ENCODE results near the gene ATG12.
"Not testable (repeated sequence)": the region's sequence is repeated elsewhere in the genome, so short reads cannot be mapped to it uniquely, and the experiment has no call there.

The ATG12 gene

DNA sequence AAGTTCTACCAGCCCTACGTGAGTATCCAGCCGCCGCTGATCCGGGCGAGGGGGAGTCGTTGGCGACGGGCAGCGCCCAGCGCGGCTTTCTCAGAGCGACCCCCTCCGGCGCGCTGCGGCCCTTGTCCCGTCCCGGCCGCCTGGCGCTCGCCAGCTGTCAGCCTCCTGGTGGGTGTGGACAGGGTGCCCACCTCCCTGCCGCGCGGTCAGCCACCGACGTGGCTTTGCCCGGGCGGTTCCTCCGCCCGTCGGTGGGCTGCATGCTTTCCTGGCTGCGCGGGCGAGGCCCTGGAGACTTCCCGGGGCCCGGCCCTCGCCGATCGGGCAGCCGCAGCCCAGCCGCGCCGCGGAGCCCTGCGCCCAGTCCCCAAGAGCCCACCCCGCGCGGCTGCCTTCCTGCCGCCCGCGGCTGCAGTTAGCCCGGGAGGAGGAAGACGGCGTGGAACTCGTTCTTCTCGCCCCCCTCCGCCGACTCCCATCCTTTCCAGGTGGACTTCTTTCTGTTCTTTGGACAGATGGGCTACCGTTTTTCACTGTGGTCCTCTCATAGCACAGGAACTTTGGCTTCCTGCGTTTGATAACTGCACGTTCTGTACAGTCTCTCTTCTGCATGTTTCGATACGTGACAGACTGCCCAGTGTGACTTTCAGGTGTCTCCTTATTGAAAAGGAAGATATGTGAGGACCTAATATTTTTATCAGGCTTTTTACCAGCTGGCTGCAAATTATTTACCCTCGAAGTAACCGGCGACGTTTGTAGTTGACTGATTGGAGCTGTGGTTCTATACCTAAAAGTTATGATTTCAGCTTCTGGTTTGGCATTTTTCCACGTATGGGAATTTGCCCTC, 947 bp upstream of the ATG12 start:
- DNase-seq (ENCODE audit: low spot score) = peak; percentile 58

DNA sequence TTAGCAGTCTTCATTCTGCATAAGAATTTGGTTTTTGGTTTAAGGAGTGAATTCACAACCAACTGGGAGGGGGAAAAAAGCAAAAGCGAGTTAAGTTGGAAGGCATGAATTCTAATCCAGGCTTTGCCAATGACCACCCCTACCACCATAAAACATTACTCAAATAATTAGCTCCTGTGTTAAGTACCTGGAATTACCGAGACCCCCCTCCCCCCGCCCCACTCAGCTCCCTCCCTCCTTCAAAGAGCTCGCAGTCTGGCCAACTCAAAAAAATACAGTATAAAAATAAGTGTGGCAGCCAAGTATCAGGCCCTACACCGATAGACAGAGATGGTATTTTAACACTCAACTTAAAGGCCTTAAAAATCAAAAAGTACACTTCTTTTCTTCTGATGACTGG, 492 bp downstream of the ATG12 start:
- DNase-seq (ENCODE audit: low spot score) = no peak

DNA sequence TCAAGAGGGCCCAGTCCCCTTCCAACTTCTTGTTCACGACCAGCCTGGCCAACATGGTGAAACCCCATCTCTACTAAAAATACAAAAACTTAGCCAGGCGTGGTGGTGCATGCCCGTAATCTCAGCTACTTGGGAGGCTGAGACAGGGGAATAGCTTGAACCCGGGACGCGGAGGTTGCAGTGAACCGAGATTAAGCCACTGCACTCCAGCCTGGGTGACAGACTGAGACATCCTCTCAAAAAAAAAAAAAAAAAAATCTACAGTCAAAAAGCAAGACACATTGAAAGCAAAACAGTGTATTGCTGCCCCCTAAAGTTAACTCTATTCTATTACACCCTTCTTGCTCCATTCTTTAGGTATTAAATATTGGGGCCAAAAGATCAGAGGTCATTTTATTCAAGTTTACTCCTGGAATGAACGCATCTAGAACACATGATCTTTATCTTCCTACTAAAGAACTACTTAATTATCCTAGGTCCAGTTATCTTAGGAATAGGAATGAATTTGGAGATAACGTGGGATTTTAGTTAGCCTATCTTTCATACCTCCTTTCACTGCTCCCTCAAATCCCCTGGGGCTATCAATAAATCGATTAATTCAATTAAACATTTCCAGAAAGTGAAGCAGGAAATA, 2.4 kb downstream of the ATG12 start:
- DNase-seq (ENCODE audit: low spot score) = peak; percentile 36

DNA sequence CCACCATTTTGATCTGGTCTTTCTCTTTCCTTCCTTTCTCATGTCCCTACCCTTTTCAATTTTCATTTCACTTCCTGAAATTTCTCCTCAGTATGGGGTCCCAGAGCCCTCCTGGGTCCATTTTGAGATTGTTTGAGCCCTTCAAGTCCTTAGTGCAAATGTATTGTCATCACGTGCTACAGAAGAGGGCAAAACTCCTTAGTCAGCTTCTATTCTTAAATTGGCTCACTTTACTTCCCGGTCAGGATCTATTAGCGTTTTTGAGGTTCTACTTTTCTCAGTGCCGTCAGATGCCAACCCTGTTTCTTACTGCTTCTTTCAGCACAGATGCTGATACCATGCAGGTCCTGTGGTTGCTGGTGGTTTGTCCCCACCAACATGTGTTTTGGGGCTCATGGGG, 5.9 kb downstream of the ATG12 start:
- no peak for DNase-seq (ENCODE audit: low spot score)

DNA sequence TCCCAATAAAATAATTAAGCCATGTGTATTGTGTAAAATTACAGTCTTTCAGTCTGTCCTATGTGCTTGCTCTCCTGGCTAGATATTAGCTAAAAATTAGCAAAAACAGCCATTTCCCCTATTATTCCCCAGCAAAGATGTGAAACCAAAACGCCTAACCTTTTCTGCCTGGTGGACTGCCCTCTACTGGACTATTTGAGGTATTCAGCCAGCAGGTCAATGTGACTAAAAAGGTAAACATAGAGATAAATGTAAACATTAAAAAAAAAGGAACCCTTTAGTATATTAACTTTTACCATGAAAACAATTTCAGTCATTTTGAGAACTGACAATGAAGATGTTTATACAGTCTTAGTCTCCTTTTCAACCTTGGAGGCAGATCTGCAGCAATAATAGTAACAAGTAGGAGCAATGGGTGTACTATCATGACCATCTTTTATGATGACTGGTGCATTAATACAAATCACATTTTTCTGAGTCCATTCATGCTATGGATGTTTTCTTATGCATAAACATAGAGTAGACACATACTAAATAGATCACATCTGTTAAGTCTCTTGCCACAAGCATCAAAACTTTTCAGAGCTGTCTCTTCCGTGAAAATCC, 10.1 kb downstream of the ATG12 start:
- DNase-seq (ENCODE audit: low spot score) = peak; percentile 22

DNA sequence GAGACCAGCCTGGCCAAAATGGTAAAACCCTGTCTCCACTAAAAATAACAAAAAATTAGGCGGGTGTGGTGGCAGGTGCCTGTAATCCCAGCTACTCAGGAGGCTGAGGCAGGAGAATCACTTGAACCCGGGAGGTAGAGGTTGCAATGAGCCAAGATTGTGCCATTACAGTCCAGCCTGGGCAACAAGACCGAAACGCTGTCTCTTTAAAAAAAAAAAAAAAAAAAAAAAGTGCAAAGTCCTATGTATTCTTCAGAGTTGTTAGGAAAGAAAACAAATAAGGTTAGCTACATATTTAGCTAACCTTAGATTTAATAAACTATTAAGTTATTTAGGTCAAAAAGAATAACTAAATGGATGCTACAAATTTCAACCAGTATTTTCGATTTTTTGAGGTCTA, 11.5 kb downstream of the ATG12 start:
- DNase-seq (ENCODE audit: low spot score) = no peak

DNA sequence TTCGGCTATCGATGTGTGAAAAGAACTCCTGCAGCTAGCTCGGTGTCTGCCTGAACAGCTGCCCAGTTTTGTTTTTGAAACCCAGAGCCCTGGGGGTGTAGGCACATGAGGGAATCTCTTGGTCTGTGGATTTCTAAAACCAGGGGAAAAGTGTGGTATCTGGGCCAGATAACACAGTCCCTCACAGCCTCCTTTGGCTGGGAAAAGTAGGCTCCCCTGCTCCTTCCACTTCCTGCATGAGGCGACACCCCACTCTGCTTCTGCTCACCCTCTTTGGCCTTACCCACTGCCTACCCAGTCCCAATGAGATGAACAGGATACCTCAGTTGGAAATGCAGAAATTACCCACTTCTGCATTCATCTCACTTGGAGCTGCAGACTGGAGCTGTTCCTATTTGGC, 15.4 kb downstream of the ATG12 start:
- no peak for DNase-seq (ENCODE audit: low spot score)

DNA sequence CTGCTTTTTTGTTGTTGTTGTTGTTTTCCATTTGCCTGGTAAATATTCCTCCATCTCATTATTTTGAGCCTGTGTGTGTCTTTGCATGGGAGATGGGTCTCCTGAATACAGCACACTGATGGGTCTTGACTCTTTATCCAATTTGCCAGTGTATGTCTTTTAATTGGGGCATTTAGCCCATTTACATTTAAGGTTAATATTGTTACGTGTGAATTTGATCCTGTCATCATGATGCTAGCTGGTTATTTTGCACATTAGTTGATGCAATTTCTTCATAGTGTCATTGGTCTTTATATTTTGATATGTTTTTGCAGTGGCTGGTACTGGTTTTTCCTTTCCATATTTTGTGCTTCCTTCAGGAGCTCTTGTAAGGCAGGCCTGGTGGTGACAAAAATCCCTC, 16.4 kb downstream of the ATG12 start:
- not testable (repeated sequence) for DNase-seq (ENCODE audit: low spot score)

DNA sequence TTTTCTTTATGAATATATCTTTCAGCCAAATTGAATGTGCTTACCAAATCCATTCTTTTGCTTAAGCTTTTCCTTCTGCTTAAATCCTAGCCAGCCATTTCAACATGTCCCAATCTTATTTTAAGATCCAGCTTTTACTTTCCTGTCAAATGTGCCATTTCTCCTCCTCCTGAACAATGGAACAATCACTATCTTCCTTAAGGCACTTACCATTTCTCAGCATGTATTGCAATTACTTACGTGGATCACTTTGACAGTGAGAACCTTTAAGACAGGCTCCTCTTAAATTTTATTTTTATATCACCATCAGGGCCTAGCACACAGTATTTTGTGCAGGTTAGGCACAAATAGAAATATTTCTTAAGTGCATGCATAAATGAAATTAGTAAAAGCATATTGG, 20.5 kb downstream of the ATG12 start:
- DNase-seq (ENCODE audit: low spot score) = no peak

DNA sequence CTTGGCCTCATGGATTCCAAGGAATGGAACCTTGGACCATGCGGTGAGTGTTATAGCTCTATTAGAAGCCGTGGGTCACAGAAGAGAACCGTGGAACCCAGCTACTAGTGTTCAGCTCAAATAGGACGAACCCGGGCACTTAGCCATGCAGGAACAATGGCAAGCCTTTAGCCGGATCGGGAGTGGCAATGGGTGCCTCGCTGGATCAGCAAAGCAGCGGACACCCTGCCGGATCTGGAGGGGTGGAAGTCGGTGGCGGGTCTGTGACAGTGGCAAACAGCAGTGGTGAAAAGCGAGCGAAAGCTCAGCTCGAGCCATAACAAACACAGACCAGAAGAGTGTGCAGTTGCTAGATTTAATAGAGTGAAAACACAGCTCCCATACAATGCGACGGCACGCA, 22.5 kb downstream of the ATG12 start:
- DNase-seq (ENCODE audit: low spot score) = no peak

DNA sequence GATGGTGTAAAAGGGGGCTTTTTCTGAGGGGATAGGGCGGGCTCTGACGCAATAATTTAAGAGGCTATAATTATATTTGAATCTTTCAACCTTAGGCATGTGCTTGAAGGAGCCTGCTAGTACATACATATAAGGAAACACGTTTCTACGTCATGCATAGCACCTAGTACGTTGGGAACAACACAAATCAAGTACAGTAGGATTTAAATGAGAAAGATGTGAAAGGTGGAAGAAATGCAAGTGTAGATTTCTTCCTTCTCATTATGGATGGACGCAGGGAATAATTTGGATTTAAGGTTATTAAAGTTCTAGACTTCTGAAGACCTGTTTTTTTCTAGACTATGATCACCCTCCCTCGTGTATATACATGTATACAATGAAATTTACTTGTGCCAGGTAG, 24.0 kb downstream of the ATG12 start:
- DNase-seq (ENCODE audit: low spot score) = no peak

DNA sequence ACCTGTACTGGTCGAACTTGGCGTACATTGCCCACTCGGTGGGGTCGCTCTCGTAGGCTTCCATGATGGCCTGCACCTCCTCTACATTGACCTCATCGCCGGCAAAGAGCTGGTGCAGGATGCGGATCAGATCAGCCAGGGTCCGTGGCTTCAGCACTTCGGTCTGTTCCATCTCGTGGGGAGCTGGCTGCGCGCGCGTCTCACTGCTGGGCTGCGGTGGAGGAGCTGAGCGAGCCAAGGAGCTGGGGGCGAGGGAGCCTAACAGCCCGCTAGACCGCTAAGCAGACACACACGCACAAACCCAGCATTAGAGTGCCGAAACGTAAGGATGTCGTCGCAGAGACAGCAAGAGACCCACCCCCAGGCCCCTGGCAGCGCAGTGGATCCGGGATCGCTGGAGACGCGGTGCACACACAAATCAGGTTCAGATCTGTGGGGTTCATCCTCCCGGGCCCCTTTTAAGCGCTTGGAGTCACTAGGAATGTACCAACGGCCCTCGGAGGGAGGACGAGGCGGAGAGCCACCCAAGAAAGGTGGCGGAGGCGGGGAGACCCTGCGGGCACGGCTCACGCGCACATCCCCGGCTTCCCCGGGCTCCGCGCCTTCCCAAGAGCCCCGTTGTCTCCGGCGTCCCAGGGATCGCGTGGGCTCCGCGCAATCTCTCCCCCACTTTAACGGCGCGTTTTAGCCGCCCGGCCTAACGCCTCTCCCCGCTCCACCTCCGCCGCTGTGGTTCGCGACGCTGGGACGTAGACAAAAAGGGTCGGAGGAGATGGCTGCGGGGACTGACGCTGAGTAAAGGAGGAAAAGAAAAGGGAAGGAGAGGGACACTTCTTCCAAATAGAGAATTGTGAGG, 24.9 kb downstream of the ATG12 start, which contains the start of gene CDO1:
Gene CDO1 (minus strand): TSS at position 434 of the 856 bp plus-strand sequence. CDS start 262 bp downstream, at position 172.
- peak; percentile 34 for DNase-seq (ENCODE audit: low spot score)

DNA sequence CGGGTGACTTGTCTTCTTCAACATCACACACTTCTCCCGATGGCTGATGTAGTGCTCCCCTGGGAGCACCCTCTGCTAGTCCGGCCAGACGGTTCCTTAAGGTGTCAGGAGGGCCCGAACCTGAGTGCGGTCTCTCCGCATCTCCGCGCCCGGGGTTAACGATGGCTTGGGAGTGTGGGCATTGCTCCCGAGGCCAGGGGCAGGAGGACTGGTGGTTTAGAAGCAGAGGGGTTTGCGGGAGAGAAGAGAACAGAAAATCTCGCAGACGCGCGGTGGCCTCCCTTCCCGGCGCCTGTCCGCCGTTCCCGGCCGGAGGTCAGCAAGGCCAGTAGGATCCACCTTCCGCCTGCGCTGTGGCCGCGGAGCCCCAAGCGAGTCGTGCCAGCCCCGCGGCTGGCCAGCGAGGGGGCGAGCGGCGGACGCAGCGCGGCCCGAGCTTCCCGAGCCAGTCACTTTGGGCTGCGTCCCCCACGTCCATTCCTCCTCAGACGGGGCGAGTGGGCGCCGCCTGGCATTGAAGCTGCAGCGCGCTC, 25.6 kb downstream of the ATG12 start:
- no peak for DNase-seq (ENCODE audit: low spot score)

DNA sequence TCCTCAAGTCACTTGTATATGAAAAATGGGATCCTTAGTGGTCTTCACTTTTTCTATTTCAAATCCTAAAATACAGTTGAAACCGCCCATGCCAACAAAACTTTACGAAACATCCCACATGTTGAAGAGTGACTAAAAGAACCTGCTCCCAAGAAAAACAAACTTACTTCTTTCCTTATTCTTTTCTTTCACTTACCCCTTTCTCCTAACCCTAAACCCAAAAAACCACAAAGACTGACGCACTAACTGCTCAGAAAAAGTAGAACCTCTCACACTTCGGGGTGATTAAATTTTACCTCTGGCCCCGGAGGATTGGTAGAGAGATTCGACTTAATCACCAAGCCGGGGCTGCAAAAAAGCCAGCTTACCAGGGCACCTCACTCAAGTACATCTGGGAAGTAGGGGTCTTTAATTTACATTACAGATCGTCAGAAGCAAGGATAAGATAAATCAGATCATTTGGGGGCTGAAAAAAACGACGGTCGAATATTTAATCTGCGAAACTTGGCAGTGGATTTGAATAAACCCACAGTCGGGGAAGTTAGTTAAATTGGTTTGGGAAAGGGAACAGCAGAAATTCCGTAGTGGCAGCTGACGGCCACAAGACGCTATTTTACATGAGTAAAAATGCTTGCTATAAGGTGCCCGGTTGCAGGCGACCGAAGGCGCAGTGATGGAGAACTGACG, 26.2 kb downstream of the ATG12 start:
- DNase-seq (ENCODE audit: low spot score) = no peak

DNA sequence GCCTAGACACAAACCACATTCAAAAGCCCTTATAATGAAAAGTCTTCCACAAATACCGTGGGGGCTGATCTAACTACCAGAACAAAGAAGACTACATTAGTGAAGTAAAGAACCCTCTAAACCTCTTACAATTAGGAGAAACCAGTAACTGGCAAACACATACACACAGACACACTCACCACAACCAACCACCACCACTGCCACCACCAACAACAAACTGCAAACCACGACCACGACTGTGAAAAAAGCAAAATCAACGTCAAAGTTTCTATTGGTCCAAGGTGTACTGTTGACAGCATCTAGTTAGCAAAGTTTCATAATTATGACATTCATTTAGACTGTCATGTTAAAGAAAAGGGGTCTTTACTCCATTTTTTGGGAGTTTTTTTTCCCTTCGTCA, 27.6 kb downstream of the ATG12 start:
- DNase-seq (ENCODE audit: low spot score) = no peak

DNA sequence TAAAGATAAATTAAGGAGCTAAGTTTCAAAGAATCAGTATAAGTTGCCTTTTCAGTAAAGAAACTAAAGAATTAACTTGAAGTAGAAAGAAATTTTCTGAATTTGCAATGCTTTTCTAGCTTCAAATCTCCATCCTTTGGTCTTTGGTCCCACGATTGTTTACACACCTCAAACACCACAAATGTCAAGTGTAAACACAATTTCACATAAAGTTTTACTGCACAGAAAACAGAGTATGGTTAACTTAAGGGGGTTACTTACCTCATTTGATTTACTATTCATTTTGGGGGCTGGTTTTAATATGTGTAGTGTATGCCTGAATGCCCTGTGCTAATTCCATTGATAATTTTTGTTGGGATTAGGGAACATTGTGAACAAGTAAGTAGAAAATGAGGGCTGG, 29.0 kb downstream of the ATG12 start:
- no peak for DNase-seq (ENCODE audit: low spot score)

DNA sequence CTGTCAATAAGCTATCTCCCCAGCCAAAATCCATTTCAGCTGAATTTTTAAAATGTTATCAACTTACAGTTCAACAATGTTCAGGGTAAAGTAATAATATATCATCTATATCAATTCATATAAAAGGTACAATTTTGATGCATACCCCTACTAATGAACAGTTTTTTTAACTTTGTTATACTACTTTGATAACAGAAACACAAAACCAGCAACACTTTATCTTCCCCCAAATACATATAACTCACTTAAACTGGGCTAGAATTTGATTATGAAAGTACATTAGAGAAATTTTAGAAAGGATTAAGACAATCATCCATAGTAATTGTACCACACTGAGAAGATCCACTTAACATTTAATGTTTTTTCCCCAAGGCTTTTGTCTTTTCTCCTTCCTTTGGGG, 30.0 kb downstream of the ATG12 start:
- no peak for DNase-seq (ENCODE audit: low spot score)

DNA sequence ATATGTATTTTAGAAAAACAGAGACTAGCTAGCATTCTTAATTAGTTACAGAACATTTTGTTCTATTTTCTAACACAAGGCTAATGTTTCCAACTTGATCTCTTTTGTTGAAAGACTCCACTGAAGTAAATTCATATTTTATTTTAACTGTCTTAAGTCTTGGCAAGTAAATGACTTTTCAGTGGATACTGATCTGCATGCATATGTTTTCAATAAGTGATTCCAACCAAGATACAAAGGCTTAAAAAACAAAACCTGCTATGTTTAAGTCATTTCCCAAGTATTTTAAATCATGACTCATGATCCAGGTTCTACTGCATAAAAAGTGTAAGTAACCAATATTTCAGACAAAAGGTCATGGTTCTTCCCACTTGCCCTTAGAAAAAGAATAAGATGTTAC, 30.6 kb downstream of the ATG12 start:
- DNase-seq (ENCODE audit: low spot score) = no peak

DNA sequence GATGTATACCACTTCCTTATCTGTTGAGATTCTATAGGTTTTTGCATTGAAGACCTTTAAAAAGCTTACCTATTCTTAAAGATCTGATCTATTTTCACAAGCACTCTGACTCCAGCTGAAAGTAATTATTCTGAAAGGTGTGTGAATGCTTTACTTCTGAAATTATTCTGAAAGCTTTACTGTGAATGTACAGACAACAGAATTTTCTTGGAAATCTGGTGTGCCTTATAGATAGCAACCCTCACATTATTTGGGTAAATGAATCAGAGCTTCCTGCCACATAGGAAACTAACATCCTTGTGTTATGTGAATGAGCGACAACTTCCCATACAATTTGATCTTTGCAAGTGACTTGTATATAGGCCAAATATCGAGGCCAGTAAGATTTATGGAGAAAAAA, 31.4 kb downstream of the ATG12 start:
- no peak for DNase-seq (ENCODE audit: low spot score)

DNA sequence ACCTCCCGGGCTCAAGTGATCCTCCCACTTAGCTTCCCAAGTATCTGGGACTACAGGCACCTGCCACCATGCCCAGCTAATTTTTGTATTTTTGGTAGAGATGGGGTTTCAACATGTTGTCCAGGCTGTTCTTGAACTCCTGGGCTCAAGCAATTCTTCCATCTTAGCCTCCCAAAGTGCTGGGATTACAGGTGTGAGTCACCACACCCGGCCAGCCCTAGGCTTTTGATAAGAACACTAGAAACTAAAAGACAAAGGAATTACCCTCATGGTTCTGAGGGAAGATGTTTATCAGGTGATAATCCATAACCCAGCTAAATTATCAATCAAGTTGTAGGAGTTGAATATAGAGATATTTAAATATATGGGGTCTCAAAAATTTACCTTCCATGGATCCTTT, 33.3 kb downstream of the ATG12 start:
- not testable (repeated sequence) for DNase-seq (ENCODE audit: low spot score)

DNA sequence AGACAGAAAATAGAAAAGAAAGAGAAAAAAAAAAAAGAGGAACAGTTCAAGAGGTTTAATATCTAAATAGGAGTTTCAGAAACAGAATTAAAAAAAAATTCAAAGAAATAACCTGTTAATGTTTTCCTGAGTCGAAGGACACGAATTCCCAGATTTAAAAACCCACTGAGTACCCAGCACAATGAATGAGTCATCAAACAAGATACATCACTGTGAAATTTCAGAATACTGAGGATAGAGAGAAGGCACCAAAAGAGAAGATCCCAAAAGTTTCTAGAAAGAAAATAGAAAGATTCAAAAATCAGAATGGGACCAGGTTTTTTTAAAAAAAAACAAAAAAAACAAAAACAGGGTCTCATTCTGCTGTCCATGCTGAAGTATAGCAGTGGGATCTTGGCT, 33.7 kb downstream of the ATG12 start:
- DNase-seq (ENCODE audit: low spot score) = no peak

Measured in hepatic stellate cell (primary cell).